Hematopoietic multipotent progenitor cell (in vitro differentiated cells): ENCODE results near the gene SLC10A3. TPM values are rescaled to one million over a fixed set of nuclear protein-coding genes. Genes with fewer than 3 reads are reported as not detected.
A peak's percentile ranks its signal among the peaks of the same experiment; 100 is the strongest.

Experiments used
- DNase-seq, 3 donors: peaks; one replicate each; pipeline ENCODE4 v3.0.0-alpha.2; 2011 to 2015; ENCODE audit warnings: low read depth in 2 of 3, low spot score in 2 of 3
- small RNA-seq: library from RNA; depleted of rRNA; stranded (forward); fragments of <200 nt; gene quantifications from one replicate; pipeline ENCODE3, GENCODE V24; 2012
- total RNA-seq: library from RNA; depleted of rRNA; stranded (reverse); fragments of >200 nt; gene quantifications from one replicate; pipeline ENCODE4 v1.2.3, GENCODE V29; 2012

Gene SLC10A3
- total RNA-seq, 1 donor: 37.2 TPM

GRCh38 chrX:154443479-154443910, 46.9 kb downstream of the SLC10A3 start:
- peak in 1 of 3 donors; percentile 6 for DNase-seq

GRCh38 chrX:154441984-154442707, 48.3 kb downstream of the SLC10A3 start:
- DNase-seq: no peak

GRCh38 chrX:154441564-154441963, 48.9 kb downstream of the SLC10A3 start:
- DNase-seq: no peak

GRCh38 chrX:154440623-154441357, 49.6 kb downstream of the SLC10A3 start:
- DNase-seq: no peak

GRCh38 chrX:154439841-154440240, 50.6 kb downstream of the SLC10A3 start:
- no peak for DNase-seq

- no peak for DNase-seq
Measured at GRCh38 chrX:154437971-154438893, 52.2 kb downstream of the SLC10A3 start.

Small RNA genes within 50 kb of the gene (small RNA-seq; reads per million reads assigned to genes)
- gene MIR6858 (not detected), gene RN7SL697P (not detected)

Other genes starting within 250 kb of the SLC10A3 start
- not detected for gene OPN1MW3, start 233.0 kb downstream of the SLC10A3 start, total RNA-seq
- gene TEX28, start 195.5 kb downstream of the SLC10A3 start, total RNA-seq: under 0.01 TPM
- 0.27 TPM for gene TKTL1, start 194.8 kb downstream of the SLC10A3 start, total RNA-seq
- gene FLNA, start 116.0 kb downstream of the SLC10A3 start, total RNA-seq: 868 TPM
- gene EMD, start 111.3 kb downstream of the SLC10A3 start, total RNA-seq: 24.5 TPM
- 7,558 TPM for gene RPL10, start 92.3 kb downstream of the SLC10A3 start, total RNA-seq
- gene DNASE1L1, start 81.4 kb downstream of the SLC10A3 start, total RNA-seq: 89.7 TPM
- 42.3 TPM for gene TAFAZZIN, start 79.1 kb downstream of the SLC10A3 start, total RNA-seq
- gene ATP6AP1, start 62.0 kb downstream of the SLC10A3 start, total RNA-seq: 95.1 TPM
- 85.9 TPM for gene GDI1, start 53.5 kb downstream of the SLC10A3 start, total RNA-seq
- 10.5 TPM for gene FAM50A, start 46.5 kb downstream of the SLC10A3 start, total RNA-seq
- 12.1 TPM for gene PLXNA3, start 32.3 kb downstream of the SLC10A3 start, total RNA-seq
- 47.1 TPM for gene LAGE3, start 11.3 kb downstream of the SLC10A3 start, total RNA-seq
- gene UBL4A, start 4.0 kb downstream of the SLC10A3 start, total RNA-seq: 54.4 TPM
- gene FAM3A, start 25.6 kb upstream of the SLC10A3 start, total RNA-seq: 43.9 TPM
- 110 TPM for gene G6PD, start 56.2 kb upstream of the SLC10A3 start, total RNA-seq
- gene IKBKG, start 57.0 kb upstream of the SLC10A3 start, total RNA-seq: 13.2 TPM
- not detected for gene CTAG1A, start 94.5 kb upstream of the SLC10A3 start, total RNA-seq
- gene CTAG1B, start 128.7 kb upstream of the SLC10A3 start, total RNA-seq: not detected
- not detected for gene CTAG2, start 162.9 kb upstream of the SLC10A3 start, total RNA-seq